Erythroblast (primary cell): Measurements from ENCODE around the gene KMT2E.

Experiments
- GATA1 ChIP-seq: IDR thresholded peaks from 2 replicates; pipeline ENCODE4 v1.6.1; 2011; ENCODE audit warnings: low read depth, mild to moderate bottlenecking, control low read depth, low read length, moderate library complexity
- POLR2A ChIP-seq: IDR thresholded peaks from 2 replicates; pipeline ENCODE4 v1.6.1; 2011; ENCODE audit warnings: mild to moderate bottlenecking, low read length

DNA sequence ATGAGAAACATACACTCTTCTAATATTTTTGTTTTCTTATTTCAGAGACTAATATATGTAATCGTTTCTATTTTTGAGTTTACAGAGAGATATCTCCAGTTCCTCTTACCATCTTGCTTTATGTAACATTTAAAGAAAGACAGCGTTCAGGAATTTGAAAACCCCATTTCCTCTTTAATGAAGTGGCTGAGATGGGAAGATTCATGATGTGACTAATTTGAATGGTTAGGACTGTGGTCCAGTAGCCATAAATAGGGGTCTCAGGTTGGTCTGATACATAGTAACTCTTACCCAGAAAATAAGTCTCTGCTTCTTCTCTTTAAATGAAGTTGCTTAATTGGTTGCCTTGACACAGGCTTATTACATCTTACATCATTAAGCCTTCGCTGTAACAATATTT, 6.9 kb downstream of the KMT2E start:
- TF ChIP-seq POLR2A (no peak), GATA1 (no peak)
